Stimulated activated naive CD8-positive, alpha-beta T cell treated with anti-CD3 and anti-CD28 coated beads, Interleukin-15, amount 100 ng/mL, for 72 hours (primary cell): ENCODE data around the gene GLYATL1B.
"Not testable (repeated sequence)": the region's sequence is repeated elsewhere in the genome, so short reads cannot be mapped to it uniquely, and the experiment has no call there.

Source experiments
- ATAC-seq: fragments of 150-1000 bp; cut with Tn5 transposase; 2 replicates; pipeline ENCODE4 v1.10.0; 2021; ENCODE audit warnings: mild to moderate bottlenecking, moderate library complexity
- DNase-seq, 2 donors: peaks; one replicate each; pipeline ENCODE4 v3.0.0; 2021 to 2022
- H3K27ac Mint-ChIP-seq, 2 donors: one replicate each; pipeline ENCODE4 v1.8.0; 2022; ENCODE audit warnings: mild to moderate bottlenecking in 2 of 2, mixed read lengths in 2 of 2, moderate library complexity in 2 of 2
- H3K27me3 Mint-ChIP-seq: one replicate; pipeline ENCODE4 v1.8.0; 2022; ENCODE audit warnings: mixed read lengths
- H3K4me1 Mint-ChIP-seq: one replicate; pipeline ENCODE4 v1.8.0; 2022; ENCODE audit warnings: mild to moderate bottlenecking, mixed read lengths
- H3K4me3 Mint-ChIP-seq, 2 donors: one replicate each; pipeline ENCODE4 v1.8.0; 2022; ENCODE audit warnings: mild to moderate bottlenecking in 2 of 2, mixed read lengths in 2 of 2, moderate library complexity in 1 of 2
- H3K9me3 Mint-ChIP-seq, 2 donors: one replicate each; pipeline ENCODE4 v1.8.0; 2022; ENCODE audit warnings: mixed read lengths in 2 of 2

GLYATL1B gene

GRCh38 chr11:59079086-59079485 lies 7.0 kb upstream of the GLYATL1B start:
- Mint-ChIP-seq H3K4me3 (no peak overlapping the region), H3K27ac (no peak overlapping the region), H3K9me3 (no peaks in the 10 kb centered on the region), H3K27me3 (peaks cover 40% of the 10 kb centered on the region), H3K4me1 (no peaks in the 10 kb centered on the region)
- DNase-seq = no peak
- no peak for ATAC-seq

- H3K9me3 Mint-ChIP-seq, H3K27ac Mint-ChIP-seq, H3K4me1 Mint-ChIP-seq, ATAC-seq, DNase-seq, H3K4me3 Mint-ChIP-seq: not testable (repeated sequence)
- H3K27me3 Mint-ChIP-seq = peaks cover 33% of the 10 kb centered on the region
Measured at GRCh38 chr11:59080421-59080820, 5.7 kb upstream of the GLYATL1B start.

GRCh38 chr11:59081430-59082020 lies 4.6 kb upstream of the GLYATL1B start:
- not testable (repeated sequence) for H3K9me3 Mint-ChIP-seq, H3K4me3 Mint-ChIP-seq, DNase-seq, H3K4me1 Mint-ChIP-seq, H3K27ac Mint-ChIP-seq, ATAC-seq
- H3K27me3 Mint-ChIP-seq = peaks cover 28% of the 10 kb centered on the region

GRCh38 chr11:59088162-59088561 lies 2.1 kb downstream of the GLYATL1B start:
- ATAC-seq = no peak
- no peak overlapping the region for H3K27ac Mint-ChIP-seq

GRCh38 chr11:59093576-59093975 lies 7.5 kb downstream of the GLYATL1B start:
- not testable (repeated sequence) for DNase-seq, H3K27ac Mint-ChIP-seq, H3K4me3 Mint-ChIP-seq, H3K9me3 Mint-ChIP-seq, H3K4me1 Mint-ChIP-seq, ATAC-seq
- H3K27me3 Mint-ChIP-seq = peaks cover 39% of the 10 kb centered on the region

More at GRCh38 chr11:59088162-59088561, 2.1 kb downstream of the GLYATL1B start:
- Mint-ChIP-seq H3K27me3 (peaks cover 23% of the 10 kb centered on the region), H3K4me3 (no peak overlapping the region), H3K9me3 (no peaks in the 10 kb centered on the region), H3K4me1 (no peaks in the 10 kb centered on the region)
- no peak for DNase-seq

GRCh38 chr11:59095225-59095624 lies 9.1 kb downstream of the GLYATL1B start:
- not testable (repeated sequence) for DNase-seq, H3K9me3 Mint-ChIP-seq, H3K4me1 Mint-ChIP-seq, ATAC-seq, H3K4me3 Mint-ChIP-seq, H3K27ac Mint-ChIP-seq
- peaks cover 52% of the 10 kb centered on the region for H3K27me3 Mint-ChIP-seq

GRCh38 chr11:59095972-59096575 lies 10.0 kb downstream of the GLYATL1B start:
- not testable (repeated sequence) for ATAC-seq, H3K9me3 Mint-ChIP-seq, H3K27ac Mint-ChIP-seq, H3K4me3 Mint-ChIP-seq, DNase-seq, H3K4me1 Mint-ChIP-seq
- H3K27me3 Mint-ChIP-seq = peaks cover 61% of the 10 kb centered on the region

- H3K4me3 Mint-ChIP-seq = no peak overlapping the region
Measured at GRCh38 chr11:59097113-59097708, 11.1 kb downstream of the GLYATL1B start.

GRCh38 chr11:59097938-59098337 lies 11.8 kb downstream of the GLYATL1B start:
- H3K9me3 Mint-ChIP-seq, H3K27ac Mint-ChIP-seq, DNase-seq, ATAC-seq, H3K4me3 Mint-ChIP-seq: not testable (repeated sequence)
- H3K27me3 Mint-ChIP-seq = peaks cover 71% of the 10 kb centered on the region
- H3K4me1 Mint-ChIP-seq = peaks cover 12% of the 10 kb centered on the region

More at GRCh38 chr11:59097113-59097708, 11.1 kb downstream of the GLYATL1B start:
- Mint-ChIP-seq H3K9me3 (no peaks in the 10 kb centered on the region), H3K27ac (no peak overlapping the region), H3K4me1 (peaks cover 8% of the 10 kb centered on the region), H3K27me3 (peaks cover 70% of the 10 kb centered on the region)
- DNase-seq (peak; percentile 53 to 59), ATAC-seq (peak; percentile 78)

GRCh38 chr11:59102259-59102765 lies 16.2 kb downstream of the GLYATL1B start:
- Mint-ChIP-seq H3K27ac (peak overlapping the region in 1 of 2 donors; percentile 14), H3K27me3 (peaks cover 94% of the 10 kb centered on the region), H3K4me3 (peak overlapping the region; percentile 74 to 78), H3K4me1 (peaks cover 37% of the 10 kb centered on the region), H3K9me3 (no peaks in the 10 kb centered on the region)
- ATAC-seq = peak; percentile 69
- DNase-seq = peak; percentile 56 to 67

GRCh38 chr11:59106363-59107336 lies 20.5 kb downstream of the GLYATL1B start, which contains the start of gene FAM111B:
FAM111B (plus strand) TSS chr11:59107237; CDS start chr11:59109626, 2,389 bp downstream.
- H3K27me3 Mint-ChIP-seq = peaks cover 70% of the 10 kb centered on the region
- peak within 1 kb of the TSS; percentile 78 to 83 for H3K27ac Mint-ChIP-seq
- H3K9me3 Mint-ChIP-seq = no peaks in the 10 kb centered on the region
- H3K4me3 Mint-ChIP-seq = peak within 1 kb of the TSS; percentile 93 to 94
- DNase-seq (peak; percentile 58 to 73), ATAC-seq (peak; percentile 87)
- H3K4me1 Mint-ChIP-seq = peaks cover 57% of the 10 kb centered on the region

- not testable (repeated sequence) for H3K9me3 Mint-ChIP-seq, H3K27ac Mint-ChIP-seq
- DNase-seq (peak; percentile 11 to 28), ATAC-seq (peak; percentile 63)
- Mint-ChIP-seq H3K4me1 (peaks cover 47% of the 10 kb centered on the region), H3K4me3 (peak overlapping the region; percentile 93 to 94), H3K27me3 (peaks cover 60% of the 10 kb centered on the region)
Measured at GRCh38 chr11:59107721-59108120, 21.6 kb downstream of the GLYATL1B start.

- H3K9me3 Mint-ChIP-seq = peaks cover 0 to 4% of the 10 kb centered on the region in 2 donors
- peaks cover 20% of the 10 kb centered on the region for H3K4me1 Mint-ChIP-seq
- H3K27ac Mint-ChIP-seq = no peak overlapping the region
- no peak overlapping the region for H3K4me3 Mint-ChIP-seq
- ATAC-seq (no peak), DNase-seq (no peak)
- H3K27me3 Mint-ChIP-seq = peaks cover 20% of the 10 kb centered on the region
Measured at GRCh38 chr11:59112494-59112893, 26.4 kb downstream of the GLYATL1B start.

- Mint-ChIP-seq H3K9me3 (peaks cover 7 to 13% of the 10 kb centered on the region in 2 donors), H3K27me3 (peaks cover 8% of the 10 kb centered on the region), H3K27ac (no peak overlapping the region), H3K4me3 (no peak overlapping the region), H3K4me1 (peaks cover 2% of the 10 kb centered on the region)
- ATAC-seq = no peak
- no peak for DNase-seq
Measured at GRCh38 chr11:59114344-59114743, 28.2 kb downstream of the GLYATL1B start.

- ATAC-seq (no peak), DNase-seq (no peak)
- peaks cover 8% of the 10 kb centered on the region for H3K27me3 Mint-ChIP-seq
- no peak overlapping the region for H3K27ac Mint-ChIP-seq
- no peaks in the 10 kb centered on the region for H3K4me1 Mint-ChIP-seq
- H3K9me3 Mint-ChIP-seq = peaks cover 7 to 13% of the 10 kb centered on the region in 2 donors
- H3K4me3 Mint-ChIP-seq = no peak overlapping the region
Measured at GRCh38 chr11:59115553-59115952, 29.4 kb downstream of the GLYATL1B start.
